Subcutaneous adipose tissue (tissue), 4 donors: ENCODE measurements around the gene LDLRAD3. TPM values are rescaled to one million over a fixed set of nuclear protein-coding genes. Genes with fewer than 3 reads are reported as not detected.

Source experiments
- CTCF ChIP-seq: fragments of 450-650 bp; IDR thresholded peaks from one replicate; pipeline ENCODE4 v1.5.1; 2016; ENCODE audit warnings: low read depth, mild to moderate bottlenecking, control low read depth, antibody characterized with exemption, moderate library complexity
- total RNA-seq, 4 donors: library from RNA; depleted of rRNA; stranded (reverse); fragments of >200 nt; gene quantifications; one replicate each; pipeline ENCODE4 v1.1.0, GENCODE V29; 2016

The LDLRAD3 gene
- total RNA-seq, 4 donors from 2014 or later: 22.8 to 39.6 (median 29.4) TPM

DNA sequence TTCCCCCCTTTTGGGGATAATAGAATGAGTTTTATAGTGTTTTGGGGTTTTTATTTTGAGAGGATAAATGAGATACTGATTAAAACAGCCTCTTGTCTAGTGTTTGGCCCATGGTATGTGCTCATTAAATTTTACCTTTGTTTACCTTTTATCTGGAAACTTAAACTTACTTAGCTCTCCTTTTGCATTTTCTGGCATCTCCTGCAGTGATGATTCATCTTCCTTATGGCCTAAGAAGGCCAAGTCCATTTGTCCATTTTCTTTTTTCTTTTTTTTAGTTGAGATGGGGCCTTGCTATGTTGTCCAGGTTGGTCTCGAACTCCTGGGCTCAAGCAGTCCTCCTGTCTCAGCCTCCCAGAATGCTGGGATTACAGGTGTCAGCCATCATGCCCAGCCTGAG lies 189.1 kb downstream of the LDLRAD3 start:
- TF ChIP-seq CTCF: no peak

DNA sequence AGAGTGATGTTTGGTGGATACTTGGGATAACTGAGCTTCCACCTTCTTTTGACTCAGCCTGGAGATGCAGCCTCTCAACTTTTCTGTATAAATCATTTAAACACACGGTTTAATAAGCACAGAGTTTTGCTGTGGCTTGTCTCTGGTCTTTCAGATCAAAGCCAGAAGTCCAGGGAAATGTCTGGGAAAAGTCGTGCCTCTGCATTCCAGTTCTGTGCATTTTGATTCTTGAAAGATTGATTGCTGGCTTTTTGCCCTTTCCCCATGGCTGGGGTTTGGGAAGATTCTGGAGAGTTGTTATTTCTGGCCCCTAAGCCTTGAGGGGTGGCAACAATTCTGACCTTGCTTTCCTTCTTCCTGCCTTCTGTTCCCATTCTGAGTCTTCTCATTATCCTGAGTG lies 191.2 kb downstream of the LDLRAD3 start:
- TF ChIP-seq CTCF: no peak

DNA sequence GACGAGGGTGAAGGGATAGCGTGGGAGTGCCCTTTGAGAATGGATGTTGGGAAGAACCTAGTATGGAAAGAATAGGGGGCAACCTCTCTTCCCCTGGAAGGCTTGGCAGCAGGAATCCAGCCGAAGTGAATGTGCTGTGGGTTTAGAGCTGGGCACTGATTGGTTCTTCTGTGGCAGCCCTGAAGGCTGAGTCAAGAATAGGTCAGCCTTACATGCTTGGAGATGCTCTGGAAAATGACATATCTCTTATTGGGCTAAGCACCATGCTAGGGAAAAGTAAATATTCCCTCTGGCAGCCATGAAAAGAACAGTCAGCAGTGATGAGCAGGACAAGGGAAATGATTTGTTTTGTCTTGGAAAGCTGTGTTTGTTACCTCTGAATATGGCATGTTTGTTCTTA lies 195.9 kb downstream of the LDLRAD3 start:
- TF ChIP-seq CTCF: no peak

DNA sequence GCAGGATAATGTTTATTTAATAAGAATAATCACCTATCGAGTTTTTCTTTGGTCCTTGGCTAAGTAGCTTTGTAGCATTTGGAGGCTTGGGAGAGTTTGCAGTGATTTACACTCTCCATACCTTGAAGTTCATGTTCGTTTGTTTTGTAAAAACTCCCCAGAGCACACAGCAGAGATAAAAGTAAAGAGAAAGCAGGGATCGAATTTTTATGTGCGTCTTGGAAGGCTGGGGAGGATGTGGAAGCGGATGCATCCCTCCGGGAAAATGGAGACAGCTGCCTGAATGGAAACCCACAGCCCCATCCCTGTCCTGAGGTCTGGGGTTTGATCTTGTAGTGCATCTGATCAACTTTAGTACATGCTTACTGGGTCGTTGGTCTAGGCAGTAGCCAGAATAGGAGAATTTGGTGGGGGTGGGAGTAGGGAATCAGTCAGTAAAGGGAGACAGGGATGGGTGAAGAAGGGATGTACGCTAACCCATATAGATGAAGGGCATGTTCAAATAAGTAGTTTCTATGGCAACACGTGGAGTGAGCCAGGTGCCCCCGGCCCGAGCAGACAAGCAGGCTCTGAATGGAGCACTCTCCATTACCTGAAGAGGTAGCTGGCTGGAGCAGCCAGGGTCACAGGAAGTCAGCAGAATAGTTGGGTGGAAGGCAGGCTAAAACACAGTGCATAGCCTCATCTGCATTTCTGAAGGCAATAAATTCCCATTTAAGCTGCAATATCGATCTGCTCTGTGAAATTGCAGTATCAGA lies 197.5 kb downstream of the LDLRAD3 start:
- TF ChIP-seq CTCF: no peak

DNA sequence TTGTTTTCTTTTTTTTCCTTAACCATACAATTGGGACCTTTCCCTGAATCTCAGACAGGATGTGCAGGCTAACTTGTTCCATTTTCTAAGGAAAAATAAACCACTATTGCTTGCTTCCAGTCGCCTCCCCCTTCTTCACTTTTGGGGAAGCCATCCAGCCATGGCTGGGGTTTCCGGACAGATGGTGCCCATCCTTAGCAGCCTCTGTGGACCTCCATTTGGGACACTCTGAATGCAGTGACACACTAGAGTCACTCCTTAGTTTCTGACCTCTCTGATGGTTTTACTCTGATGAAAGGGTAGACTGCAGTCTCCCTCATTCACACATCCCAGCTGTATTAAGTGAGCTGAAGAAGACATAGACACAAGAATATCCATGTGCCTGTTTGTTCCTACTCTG lies 198.1 kb downstream of the LDLRAD3 start:
- TF ChIP-seq CTCF: no peak

GRCh38 chr11:36142439-36142838 lies 198.6 kb downstream of the LDLRAD3 start:
- no peak for TF ChIP-seq CTCF

GRCh38 chr11:36142879-36143278 lies 199.0 kb downstream of the LDLRAD3 start:
- no peak for TF ChIP-seq CTCF
